AG10803 (cell line): ENCODE measurements around the gene ZFYVE26.

Source experiments
- DNase-seq: peaks from one replicate; pipeline ENCODE4 v3.0.0; 2010; ENCODE audit warnings: low read depth
- H3K4me3 ChIP-seq: 2 replicates; pipeline ENCODE4 v1.5.1; 2011; ENCODE audit warnings: mild to moderate bottlenecking, low read length, control low read depth
- CTCF ChIP-seq: conservative IDR thresholded peaks from 2 replicates; pipeline ENCODE4 v1.5.1; 2011; ENCODE audit warnings: mild to moderate bottlenecking, low read length, control low read depth, inconsistent platforms

Gene ZFYVE26

GRCh38 chr14:67784244-67784823 is 32.1 kb downstream of the ZFYVE26 start:
- no peak for TF ChIP-seq CTCF
- no peak for DNase-seq
- H3K4me3 ChIP-seq = no peak overlapping the region

- no peak for DNase-seq
Measured at GRCh38 chr14:67782090-67782489, 34.3 kb downstream of the ZFYVE26 start.

GRCh38 chr14:67778792-67779191 is 37.6 kb downstream of the ZFYVE26 start:
- H3K4me3 ChIP-seq = no peak overlapping the region
- no peak for DNase-seq
- TF ChIP-seq CTCF = no peak

More at GRCh38 chr14:67782090-67782489, 34.3 kb downstream of the ZFYVE26 start:
- no peak for TF ChIP-seq CTCF
- no peak overlapping the region for H3K4me3 ChIP-seq

GRCh38 chr14:67776653-67777322 is 39.6 kb downstream of the ZFYVE26 start:
- TF ChIP-seq CTCF = no peak
- DNase-seq = no peak
- H3K4me3 ChIP-seq = no peak overlapping the region

GRCh38 chr14:67773844-67774377 is 42.5 kb downstream of the ZFYVE26 start:
- DNase-seq = no peak
- TF ChIP-seq CTCF = no peak
- no peak overlapping the region for H3K4me3 ChIP-seq

- TF ChIP-seq CTCF = no peak
- no peak for DNase-seq
- no peak overlapping the region for H3K4me3 ChIP-seq
Measured at GRCh38 chr14:67768219-67768618, 48.2 kb downstream of the ZFYVE26 start.
